ENCODE data around the gene KNOP1. TPM values are rescaled to one million over a fixed set of nuclear protein-coding genes. Genes with fewer than 3 reads are reported as not detected.

Gene KNOP1, protein sequence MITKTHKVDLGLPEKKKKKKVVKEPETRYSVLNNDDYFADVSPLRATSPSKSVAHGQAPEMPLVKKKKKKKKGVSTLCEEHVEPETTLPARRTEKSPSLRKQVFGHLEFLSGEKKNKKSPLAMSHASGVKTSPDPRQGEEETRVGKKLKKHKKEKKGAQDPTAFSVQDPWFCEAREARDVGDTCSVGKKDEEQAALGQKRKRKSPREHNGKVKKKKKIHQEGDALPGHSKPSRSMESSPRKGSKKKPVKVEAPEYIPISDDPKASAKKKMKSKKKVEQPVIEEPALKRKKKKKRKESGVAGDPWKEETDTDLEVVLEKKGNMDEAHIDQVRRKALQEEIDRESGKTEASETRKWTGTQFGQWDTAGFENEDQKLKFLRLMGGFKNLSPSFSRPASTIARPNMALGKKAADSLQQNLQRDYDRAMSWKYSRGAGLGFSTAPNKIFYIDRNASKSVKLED
- polyA plus RNA-seq (ENCODE audit: insufficient read length) = 39.1 TPM
- long read RNA-seq, donor 1, full-length matches to known transcripts = 2 of 234 reads
- long read RNA-seq, donor 1, partial matches to known transcripts = 215 of 234 reads
- long read RNA-seq, donor 1, other reads (novel, unspliced or antisense) = 17 of 234 reads
- long read RNA-seq, donor 2, full-length matches to known transcripts = 3 of 60 reads
- long read RNA-seq, donor 2, partial matches to known transcripts = 57 of 60 reads
- long read RNA-seq, donor 2, other reads (novel, unspliced or antisense) = 0 of 60 reads
- long read RNA-seq, donor 3, full-length matches to known transcripts = 4 of 17 reads
- long read RNA-seq, donor 3, partial matches to known transcripts = 13 of 17 reads
- long read RNA-seq, donor 3, other reads (novel, unspliced or antisense) = 0 of 17 reads
- long read RNA-seq, donor 4, partial matches to known transcripts = 6 of 6 reads
- long read RNA-seq, donor 4, other reads (novel, unspliced or antisense) = 0 of 6 reads
- long read RNA-seq, donor 5, full-length matches to known transcripts = 8 of 46 reads
- long read RNA-seq, donor 5, partial matches to known transcripts = 38 of 46 reads
- long read RNA-seq, donor 5, other reads (novel, unspliced or antisense) = 0 of 46 reads
- long read RNA-seq, donor 6, partial matches to known transcripts = 33 of 33 reads
- long read RNA-seq, donor 6, other reads (novel, unspliced or antisense) = 0 of 33 reads
- long read RNA-seq, donor 7, partial matches to known transcripts = 65 of 78 reads
- long read RNA-seq, donor 7, other reads (novel, unspliced or antisense) = 7 of 78 reads
- long read RNA-seq, donor 8, full-length matches to known transcripts = 2 of 8 reads
- long read RNA-seq, donor 8, partial matches to known transcripts = 6 of 8 reads
- long read RNA-seq, donor 8, other reads (novel, unspliced or antisense) = 0 of 8 reads

DNA sequence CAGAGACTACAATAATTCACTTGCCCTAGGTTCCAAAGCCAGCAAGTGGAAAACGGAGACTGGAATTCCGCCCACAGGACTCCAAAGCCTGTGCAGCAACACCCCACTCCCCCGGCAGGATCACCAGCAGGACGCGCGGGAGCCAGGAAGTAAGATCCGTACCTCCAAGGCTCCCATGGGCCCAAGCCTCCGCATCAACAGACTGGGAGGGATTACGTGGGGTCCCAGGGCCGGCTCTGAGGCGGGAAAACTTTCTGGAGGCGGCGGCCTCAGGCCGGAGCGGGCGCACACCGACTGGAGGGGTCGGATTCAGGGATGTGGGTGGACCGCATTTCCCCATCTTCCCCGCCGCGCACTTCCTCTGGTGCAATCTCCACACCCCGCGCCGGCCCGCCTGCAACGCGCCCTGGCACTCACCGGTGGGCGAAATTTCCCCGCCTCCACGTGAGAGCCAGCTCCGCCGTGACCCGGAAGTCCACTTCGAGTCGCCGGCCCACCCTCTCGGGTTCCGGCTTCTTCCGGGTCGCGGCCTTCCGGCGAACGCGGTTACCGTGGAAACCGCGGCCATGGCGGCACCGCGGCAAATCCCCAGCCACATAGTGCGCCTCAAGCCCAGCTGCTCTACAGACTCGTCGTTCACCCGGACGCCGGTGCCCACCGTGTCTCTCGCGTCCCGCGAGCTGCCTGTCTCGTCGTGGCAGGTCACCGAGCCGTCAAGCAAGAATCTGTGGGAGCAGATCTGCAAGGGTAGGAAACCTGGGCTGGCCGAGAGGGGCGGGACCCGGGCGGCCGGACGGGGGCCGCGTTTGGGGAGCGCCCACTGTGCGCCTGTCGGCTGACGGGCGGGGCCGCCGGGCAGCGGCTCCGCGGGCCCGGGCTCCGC, at the start of gene KNOP1, which contains the start of gene IQCK:
Gene KNOP1 (minus strand): TSS at position 487 of the 883 bp plus-strand sequence. CDS start 3,192 bp downstream, outside the sequence.
Gene IQCK (plus strand): TSS at position 531 of the 883 bp plus-strand sequence. CDS start 36 bp downstream, at position 567.
- peak; percentile 88 for DNase-seq

DNA sequence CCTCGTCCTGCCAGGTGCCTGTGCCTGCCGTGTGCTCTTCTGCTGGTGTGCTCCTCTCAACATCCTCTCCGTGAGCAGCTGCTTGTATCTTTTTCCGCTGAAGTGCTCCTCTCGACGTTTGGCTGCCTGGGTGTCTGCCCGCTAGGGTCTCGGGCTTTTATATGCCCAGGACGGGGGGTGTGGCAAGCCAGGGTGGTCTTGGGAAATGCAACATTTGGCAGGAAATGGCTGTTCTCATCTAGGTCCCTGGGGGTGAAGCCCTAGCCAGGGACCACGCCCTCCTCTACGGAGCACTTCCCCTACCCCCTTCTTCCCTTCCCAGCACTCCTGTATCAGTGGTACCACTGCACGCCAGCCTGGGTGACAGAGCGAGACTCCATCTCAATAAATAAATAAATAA, 49.5 kb upstream of the KNOP1 start:
- DNase-seq = no peak

DNA sequence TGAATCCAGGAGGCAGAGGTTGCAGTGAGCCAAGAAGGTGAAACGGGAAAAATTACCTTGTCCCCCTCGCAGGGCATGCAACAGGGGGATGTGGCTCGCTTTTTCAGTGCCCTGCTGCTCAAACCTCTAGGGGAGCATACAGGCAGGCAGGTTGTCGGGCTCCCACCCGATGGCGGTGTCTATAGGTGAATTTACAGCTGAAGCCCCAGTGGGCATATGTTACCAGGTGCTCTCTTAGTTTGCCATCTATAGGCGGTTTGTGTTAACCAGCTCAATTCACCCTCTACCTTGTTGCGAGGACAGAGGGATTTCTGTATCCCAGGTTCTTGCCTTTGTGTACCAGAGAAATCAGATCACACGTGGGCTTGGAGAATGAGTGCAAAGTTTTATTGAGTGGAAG, 49.0 kb upstream of the KNOP1 start:
- no peak for DNase-seq

DNA sequence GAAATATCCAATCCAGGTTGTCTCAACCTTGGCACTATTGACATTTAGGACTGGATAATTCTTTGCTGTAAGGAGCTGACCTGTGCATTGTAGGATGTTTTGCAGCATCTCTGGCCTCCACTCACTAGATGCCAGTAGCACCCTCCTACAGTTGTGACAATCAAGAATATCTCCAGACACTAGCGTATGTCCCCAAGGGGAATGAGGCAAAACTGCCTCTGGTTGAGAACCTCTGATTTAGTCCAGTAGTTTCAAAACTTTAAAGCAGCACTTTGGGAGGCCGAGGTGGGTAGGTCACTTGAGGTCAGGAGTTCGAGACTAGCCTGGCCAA, 48.5 kb upstream of the KNOP1 start:
- DNase-seq = no peak

DNA sequence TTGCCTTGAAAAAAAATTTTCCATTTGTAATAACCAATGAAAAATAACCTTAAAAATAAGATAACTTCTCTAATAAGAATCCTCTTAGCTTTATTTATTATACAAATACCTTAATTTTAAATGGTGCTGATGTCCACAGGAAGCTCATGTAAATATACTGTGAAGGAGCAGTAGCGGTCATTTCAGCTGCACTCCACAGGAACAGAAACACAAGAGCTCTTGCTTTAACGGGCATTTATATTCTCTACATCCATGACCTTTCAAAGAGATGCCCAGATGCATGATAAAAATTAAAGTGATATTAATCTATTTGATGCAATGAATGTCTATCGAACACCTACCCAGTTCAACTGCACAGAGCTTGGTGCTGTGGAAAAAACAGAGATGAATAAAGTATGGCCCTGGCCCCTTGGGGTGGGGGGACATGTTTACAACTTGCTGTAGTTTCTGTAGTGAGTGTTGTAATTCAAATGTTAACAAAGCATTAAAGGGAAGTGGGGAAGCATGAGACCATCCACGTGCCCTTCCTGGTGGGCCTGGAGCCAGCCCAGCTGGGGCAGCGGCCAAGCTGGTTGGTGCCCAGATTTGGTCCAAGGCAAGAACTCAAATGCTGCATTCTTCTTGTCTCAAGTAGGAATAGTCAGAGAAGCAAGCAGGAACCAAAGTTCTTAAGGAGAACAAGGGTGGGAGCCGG, 48.0 kb upstream of the KNOP1 start:
- no peak for DNase-seq

DNA sequence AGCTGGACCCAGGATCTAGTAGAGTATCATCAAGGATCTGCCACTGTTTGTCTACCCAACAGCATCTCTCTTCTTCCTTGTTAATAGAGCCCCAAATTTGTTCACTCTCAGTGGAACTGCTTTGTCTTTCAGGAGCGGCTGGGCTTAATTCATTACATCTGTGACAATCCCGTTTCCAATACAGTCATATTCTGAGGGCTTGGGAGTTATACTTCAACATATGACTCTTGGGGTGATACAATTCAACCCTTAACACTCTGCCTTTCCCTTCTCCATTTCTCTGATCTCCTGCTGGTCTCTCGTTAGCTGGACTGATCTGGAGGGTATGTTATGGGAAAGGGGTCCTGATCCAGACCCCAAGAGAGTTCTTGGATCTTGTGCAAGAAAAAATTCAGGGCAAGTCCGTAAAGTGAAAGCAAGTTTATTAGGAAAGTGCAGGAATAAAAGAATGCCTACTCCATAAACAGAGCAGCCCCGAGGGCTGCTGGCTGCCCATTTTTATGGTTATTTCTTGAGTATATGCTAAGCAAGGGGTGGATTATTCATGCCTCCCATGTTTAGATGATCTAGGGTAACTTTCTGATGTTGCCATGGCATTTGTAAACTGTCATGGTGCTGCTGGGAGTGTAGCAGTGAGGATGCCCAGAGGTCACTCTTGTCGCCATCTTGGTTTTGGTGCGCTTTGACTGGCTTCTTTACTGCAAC, 42.5 kb upstream of the KNOP1 start:
- no peak for DNase-seq

DNA sequence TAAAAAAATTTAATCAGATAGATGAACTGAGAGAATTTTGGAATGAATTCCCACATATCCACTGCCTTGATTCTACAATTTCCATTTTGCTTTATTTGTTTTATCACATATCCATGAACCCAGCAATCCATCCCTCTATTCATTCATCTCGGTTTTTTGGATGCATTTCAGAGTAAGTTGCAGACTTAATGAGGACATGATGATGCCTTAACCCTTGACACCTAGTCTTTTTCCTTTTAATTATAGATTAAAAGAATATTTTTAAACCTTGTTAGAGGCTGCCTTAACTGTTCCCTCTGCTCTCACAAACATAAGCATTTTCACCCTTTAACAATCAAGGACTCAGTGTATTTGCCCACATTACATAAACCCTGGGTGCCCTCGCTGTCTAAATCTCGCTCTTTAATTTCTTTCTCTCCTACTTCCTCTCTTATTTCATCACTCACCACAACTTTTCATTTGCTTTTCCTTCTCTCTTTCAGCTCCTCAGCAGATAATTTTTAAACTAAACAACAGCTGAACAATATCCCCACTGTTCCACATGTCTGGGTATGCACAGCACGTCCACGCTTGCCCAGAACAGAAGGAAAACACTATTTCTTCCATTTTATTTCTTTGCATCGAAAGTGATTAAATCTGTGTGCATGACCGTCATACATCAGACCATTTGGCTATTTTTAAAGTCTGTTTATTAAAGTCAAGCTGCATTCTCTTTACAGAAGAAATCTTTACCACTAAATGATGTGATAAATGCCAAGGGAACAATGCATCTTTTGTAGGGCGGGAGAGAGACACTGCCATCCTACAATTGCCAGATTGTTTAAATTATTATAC, 40.0 kb upstream of the KNOP1 start:
- DNase-seq = no peak

DNA sequence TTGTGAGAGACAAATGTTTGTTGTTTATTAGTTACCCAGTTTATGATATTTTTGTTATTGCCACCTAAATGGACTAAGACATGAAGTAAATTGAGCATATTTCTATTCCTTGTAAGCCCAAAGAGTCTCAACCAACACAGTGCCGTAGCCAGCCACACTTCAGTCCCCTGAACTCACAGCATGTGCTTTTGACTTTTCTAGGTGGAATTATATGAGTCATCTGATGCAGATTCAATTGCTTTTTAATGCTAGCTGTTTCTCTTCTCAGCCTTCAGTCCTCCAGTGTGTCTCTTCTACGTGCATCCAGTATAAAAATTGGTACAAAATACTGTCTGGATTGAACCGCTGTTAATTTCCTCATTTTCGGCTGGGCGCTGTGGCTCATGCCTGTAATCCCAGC, 39.0 kb upstream of the KNOP1 start:
- no peak for DNase-seq

DNA sequence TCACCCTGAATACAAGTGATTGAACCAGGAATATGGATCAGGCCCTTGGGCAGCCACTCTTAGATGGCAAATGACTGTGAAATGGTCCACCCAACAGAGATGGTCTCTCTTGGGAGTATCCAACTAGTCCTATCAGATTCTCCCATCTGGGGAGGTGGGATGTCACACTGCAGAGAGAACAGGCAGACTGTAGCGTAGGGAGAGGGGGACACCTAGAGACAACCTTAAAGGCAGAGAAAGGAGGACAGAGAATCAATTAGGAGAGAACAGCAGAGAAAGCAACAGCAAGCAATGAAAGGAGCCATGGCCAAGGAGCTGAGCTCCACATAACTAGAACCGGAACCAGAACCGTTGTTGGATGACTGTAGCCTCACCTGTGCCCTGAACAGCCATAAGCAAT, 37.2 kb upstream of the KNOP1 start:
- no peak for DNase-seq

DNA sequence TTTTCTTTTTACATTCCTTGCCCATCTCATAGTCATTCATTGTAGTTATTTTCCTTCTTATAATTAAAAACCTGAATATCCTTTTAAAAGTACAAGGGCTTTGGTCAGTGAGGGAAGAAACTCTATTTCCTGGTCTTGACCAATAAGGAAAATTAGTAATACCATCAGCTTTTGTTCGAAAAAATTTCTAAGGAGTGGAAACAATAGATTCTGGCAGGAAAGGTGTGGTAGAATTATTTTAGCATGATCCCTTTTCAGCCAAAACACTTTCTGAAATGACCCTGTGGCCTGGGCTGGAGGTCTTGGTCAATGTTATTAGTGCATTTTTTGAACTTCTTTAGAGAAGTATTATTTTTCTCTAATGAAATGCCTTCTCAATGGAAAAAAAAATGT, 36.6 kb upstream of the KNOP1 start:
- no peak for DNase-seq

DNA sequence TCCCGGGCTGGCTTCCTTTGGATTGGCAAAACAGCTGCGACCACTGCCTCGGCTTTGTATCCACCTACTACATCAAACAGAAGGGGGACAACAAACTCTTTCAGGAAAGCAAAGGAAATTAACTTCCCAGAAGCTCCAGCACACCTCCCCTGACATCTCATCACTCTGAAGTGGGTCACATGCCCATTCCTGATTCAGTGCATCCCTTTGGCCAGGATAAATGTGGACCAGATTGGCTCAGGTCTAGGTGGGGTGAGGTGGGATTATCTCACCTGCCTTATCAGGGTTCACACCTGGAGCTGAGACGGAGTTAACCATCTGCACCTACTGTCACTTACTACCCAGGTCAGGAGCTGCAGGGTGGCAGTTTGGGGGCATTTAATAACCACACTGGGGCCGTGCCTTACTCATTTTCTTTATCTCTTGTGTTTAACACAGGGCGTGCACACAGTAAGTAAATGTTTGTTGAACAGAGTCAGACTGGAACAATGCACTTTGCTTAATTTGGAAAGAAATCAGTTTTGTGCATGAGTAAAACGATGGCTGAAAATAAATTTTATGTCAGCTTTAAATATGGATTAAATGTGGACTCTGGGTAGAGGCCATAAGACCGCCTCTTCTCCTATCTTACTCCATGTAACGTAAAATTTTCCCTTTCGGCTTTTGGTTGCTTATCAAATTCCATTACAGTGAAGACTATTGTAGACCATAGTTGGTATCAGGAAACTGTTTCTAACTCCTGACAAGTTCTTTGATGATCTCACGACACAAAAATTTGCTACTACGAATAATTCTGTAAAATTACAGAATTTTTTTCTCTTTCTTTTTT, 36.0 kb upstream of the KNOP1 start:
- no peak for DNase-seq

DNA sequence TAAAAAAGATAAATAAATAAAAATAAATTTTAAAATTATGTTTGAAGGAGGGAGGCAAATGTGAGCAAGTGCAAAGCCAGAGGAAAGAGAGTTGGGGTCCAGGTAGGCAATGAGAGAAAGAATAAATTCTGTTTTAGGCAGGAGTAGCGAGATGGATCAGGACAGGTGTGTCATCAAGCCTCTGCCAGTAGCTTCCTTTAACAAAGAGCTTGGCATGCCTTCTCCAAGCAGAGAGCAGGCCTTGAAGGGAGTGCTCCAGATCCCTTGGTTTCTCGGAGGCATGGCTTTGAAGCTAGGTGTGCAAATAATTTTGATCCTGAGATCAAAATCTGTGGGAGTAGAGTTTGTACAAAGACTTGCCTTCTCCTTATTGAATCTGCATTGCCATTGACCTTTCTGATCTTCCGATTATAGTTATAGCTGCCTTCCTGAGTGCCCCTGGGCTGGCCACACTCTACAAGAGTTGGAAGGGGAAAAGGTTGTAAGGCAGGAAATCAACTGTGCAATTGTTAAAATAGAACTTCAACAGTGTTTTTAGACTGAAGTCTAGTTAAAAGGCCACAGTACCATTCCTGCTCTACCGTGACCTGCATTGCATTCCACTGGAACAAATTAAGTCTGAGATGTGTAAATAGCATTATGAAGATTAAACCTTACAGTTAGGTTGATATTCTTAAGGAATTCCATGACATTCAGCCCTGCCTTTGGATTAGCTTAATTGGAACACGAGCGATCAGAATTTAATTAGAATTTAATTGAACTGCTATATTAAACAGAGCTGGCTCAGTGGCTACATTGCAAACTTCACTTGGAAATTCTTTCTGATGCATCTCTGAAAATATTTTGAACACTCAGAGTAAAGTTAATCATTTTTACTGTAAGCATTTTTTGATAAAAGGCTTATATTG, 33.7 kb upstream of the KNOP1 start:
- no peak for DNase-seq

DNA sequence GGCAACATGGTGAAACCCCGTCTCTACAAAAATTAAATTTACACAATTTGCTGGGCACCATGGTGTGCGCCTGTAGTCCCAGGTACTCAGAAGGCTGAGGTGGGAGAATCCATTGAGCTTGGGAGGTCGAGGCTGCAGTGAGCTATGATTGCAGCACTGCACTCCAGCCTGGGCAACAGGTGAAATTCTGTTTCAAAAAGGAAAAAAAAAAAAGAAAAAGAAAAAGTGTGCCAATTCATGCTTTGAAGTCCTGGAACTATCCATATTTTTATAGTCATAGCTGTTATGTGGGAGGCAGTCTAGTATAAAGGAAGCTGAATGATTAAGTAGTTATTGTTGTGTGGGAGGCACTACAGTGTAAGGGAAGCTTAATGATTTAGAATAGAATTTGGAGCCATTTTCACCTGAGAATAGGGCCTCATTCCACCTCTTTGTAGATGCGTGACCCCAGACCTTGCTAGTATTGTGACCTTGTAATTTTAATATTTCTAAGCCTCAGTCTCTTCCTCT, 31.6 kb upstream of the KNOP1 start:
- no peak for DNase-seq

DNA sequence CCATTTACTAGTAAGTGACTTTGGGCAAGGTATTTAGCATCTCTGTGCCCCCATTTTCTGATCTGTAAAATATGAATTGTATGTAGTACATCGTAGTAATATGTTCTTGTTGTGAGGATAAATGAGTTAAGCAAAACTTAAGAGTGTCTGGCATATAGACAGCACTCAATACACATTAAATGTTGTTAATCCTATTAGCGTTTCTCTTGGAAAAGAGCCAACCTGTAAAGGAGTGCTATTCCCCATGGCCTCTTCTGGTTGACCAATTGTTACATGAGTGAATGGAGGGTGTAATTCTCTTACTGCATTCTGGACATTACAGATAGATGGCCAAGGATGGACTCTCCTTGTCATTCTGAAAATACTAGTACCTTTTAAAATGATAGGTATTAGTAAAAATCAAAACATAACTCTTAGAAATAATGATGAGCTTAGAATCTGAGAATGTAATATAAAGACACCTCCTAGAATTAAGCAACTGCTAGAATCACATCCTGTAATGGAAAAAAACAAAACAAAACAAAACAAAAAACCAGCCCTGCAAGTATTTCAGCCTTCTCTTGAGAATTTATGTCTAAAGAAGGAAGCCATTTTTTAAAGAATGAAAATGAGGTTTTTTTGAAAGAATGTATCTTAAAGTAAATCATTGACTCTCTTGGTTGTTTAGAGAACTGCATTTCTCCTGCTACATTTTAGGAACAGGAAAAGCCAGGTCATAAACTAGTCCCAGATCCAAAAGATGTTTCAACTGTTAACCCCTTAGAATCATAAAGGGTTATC, 30.6 kb upstream of the KNOP1 start:
- DNase-seq = peak; percentile 52

DNA sequence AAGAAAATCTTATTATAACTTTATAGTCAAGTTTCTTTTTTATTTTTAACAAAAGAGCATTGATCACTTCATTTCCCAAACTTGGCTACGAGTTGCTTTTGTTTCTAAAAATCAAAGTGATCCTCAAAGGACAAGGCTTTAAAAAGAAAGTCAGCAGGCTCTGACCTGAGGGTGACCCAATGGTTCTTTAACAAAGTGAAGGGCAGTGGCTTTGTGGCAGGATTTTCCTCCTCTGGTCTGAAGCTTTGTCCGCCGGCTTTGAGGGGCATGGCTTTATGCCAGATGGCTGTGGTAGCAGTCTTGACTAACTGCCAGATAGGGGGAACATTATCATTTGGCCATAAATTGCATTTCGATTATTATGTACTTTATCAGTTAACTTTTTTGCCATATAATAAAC, 28.5 kb upstream of the KNOP1 start:
- no peak for DNase-seq
